ENCODE measurements around the gene MRPS2.
A peak's percentile ranks its signal among the peaks of the same experiment; 100 is the strongest.
"Not testable (repeated sequence)": the region's sequence is repeated elsewhere in the genome, so short reads cannot be mapped to it uniquely, and the experiment has no call there.

MRPS2 gene

GRCh38 chr9:135526089-135526729 lies 25.7 kb downstream of the MRPS2 start:
- in situ Hi-C loops (cut with MboI; ENCODE audit: low pct_unique_long_range_greater_than_20kb, low sequenced_read_pairs, unreplicated experiment): no loop called here
- TF ChIP-seq, protein P1, sequence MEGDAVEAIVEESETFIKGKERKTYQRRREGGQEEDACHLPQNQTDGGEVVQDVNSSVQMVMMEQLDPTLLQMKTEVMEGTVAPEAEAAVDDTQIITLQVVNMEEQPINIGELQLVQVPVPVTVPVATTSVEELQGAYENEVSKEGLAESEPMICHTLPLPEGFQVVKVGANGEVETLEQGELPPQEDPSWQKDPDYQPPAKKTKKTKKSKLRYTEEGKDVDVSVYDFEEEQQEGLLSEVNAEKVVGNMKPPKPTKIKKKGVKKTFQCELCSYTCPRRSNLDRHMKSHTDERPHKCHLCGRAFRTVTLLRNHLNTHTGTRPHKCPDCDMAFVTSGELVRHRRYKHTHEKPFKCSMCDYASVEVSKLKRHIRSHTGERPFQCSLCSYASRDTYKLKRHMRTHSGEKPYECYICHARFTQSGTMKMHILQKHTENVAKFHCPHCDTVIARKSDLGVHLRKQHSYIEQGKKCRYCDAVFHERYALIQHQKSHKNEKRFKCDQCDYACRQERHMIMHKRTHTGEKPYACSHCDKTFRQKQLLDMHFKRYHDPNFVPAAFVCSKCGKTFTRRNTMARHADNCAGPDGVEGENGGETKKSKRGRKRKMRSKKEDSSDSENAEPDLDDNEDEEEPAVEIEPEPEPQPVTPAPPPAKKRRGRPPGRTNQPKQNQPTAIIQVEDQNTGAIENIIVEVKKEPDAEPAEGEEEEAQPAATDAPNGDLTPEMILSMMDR (IDR thresholded peaks at IDR 0.05; ENCODE audit: extremely low read depth, insufficient read depth, missing control alignments): no peak

DNA sequence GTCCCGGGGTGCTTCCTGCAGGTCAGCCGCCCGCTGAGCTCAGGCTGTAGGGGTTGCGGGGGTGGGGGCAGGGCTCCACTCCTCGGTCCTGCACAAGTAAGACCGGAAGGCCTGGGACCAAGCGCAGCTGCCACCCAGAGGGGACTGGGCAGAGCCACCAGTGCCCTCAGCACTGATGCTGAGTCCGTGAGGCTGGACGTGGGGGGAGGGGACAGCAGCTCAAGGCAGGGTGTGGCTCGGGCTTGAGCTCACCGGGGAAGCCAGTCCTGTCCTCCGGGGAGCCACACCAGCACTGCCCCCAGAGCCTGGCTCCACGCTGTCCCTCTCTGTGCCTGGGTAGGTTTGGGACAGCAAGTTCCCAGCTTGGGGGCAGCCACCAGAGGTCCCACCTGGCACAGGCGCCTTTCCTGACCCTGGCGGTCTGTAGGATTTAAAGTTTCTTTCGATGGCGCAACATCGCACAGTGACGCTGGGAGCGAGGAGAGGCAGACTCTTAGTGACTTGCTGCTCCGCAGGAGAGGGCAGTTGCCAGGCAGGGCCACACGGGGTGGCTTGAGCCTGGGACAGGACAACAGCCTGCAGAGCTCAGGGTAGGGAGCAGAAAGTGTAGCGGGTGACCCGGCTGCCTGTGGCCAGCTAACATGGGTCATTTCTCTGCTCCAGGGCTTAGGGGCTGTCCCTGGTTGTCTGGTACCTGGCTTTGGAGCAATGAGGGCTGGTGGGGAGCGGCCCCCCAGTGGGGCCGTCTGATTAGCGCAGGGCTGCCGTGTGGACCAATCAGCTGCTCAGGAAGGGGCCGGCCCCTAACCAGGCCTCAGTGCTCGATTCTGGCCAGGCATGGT lies 26.5 kb downstream of the MRPS2 start:
- TF ChIP-seq, protein P1 (IDR thresholded peaks at IDR 0.05; ENCODE audit: extremely low read depth, insufficient read depth, missing control alignments): no peak
- no peak for DNase-seq (ENCODE audit: low spot score)
- in situ Hi-C loops (cut with MboI; ENCODE audit: low pct_unique_long_range_greater_than_20kb, low sequenced_read_pairs, unreplicated experiment): no loop called here

More at GRCh38 chr9:135526089-135526729, 25.7 kb downstream of the MRPS2 start:
- DNase-seq (ENCODE audit: low spot score): peak; percentile 4

GRCh38 chr9:135528842-135529435 lies 28.5 kb downstream of the MRPS2 start:
- DNase-seq (ENCODE audit: low spot score); in situ Hi-C loops (cut with MboI; ENCODE audit: low pct_unique_long_range_greater_than_20kb, low sequenced_read_pairs, unreplicated experiment): not testable (repeated sequence)

DNA sequence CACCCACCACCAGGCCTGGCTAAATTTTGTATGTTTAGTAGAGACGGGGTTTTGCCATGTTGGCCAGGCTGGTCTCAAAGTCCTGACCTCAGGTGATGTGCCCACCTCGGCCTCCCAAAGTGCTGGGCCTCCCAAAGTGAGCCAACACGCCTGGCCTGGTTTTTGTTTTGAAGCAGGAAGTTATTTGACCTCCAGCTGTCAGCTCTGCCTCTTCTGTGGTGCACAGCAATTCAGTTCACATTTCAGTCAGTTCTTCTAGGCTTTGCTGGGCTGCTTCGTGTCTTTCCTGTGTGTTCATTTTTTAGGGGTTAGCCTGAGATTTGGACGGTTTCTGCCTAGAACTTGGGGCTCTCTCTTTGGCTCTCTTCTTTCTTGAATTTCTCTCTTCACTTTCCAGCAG lies 29.7 kb downstream of the MRPS2 start:
- no peak for DNase-seq (ENCODE audit: low spot score)
- in situ Hi-C loops (cut with MboI; ENCODE audit: low pct_unique_long_range_greater_than_20kb, low sequenced_read_pairs, unreplicated experiment): no loop called here
- TF ChIP-seq, protein P1 (IDR thresholded peaks at IDR 0.05; ENCODE audit: extremely low read depth, insufficient read depth, missing control alignments): no peak

- in situ Hi-C loops (cut with MboI; ENCODE audit: low pct_unique_long_range_greater_than_20kb, low sequenced_read_pairs, unreplicated experiment): no loop called here
- TF ChIP-seq, protein P1 (IDR thresholded peaks at IDR 0.05; ENCODE audit: extremely low read depth, insufficient read depth, missing control alignments): no peak
- DNase-seq (ENCODE audit: low spot score): no peak
These were observed 30.6 kb downstream of the MRPS2 start for GRCh38 chr9:135531096-135531495.

DNA sequence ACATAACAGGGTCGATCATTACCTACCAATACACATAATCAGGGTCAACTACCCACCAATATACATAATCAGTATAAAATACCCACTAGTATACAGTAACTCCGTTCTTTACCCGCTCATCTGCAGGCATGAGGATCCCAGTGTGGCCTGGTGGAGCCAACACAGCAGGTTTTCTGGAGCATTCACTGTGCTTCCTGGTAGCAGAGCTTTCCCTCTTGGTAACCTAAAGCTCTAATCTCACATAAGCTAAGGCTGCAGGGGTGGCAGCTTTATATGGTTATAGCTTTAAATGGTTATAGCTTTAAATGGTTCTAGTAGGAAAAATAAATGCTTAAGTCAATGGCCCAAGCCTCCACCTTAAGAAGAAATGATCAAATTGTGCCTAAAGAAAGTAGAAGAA lies 32.6 kb downstream of the MRPS2 start:
- no peak for DNase-seq (ENCODE audit: low spot score)
- TF ChIP-seq, protein P1 (IDR thresholded peaks at IDR 0.05; ENCODE audit: extremely low read depth, insufficient read depth, missing control alignments): no peak
- in situ Hi-C loops (cut with MboI; ENCODE audit: low pct_unique_long_range_greater_than_20kb, low sequenced_read_pairs, unreplicated experiment): no loop called here

DNA sequence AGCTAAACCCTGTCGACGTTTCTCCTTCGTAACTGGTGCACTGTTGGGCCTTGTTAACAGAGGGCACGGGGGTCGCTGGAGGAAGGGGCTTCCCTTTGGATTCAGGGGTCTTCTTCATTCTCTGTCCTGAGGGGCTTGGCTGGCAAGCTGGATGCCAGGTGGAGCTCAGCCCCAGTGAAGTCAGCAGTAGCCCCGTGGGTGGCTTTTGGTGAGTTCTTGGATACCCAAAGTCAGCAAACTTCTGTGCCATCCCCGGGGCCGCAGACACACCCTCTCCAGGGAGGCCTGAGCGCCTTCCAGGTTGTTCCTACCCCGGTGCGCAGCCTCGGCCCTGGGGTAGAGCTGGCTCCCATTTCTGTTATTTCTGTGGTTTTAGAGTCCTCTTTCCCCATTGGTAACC lies 33.2 kb downstream of the MRPS2 start:
- in situ Hi-C loops (cut with MboI; ENCODE audit: low pct_unique_long_range_greater_than_20kb, low sequenced_read_pairs, unreplicated experiment): no loop called here
- DNase-seq (ENCODE audit: low spot score): no peak
- TF ChIP-seq, protein P1 (IDR thresholded peaks at IDR 0.05; ENCODE audit: extremely low read depth, insufficient read depth, missing control alignments): no peak

DNA sequence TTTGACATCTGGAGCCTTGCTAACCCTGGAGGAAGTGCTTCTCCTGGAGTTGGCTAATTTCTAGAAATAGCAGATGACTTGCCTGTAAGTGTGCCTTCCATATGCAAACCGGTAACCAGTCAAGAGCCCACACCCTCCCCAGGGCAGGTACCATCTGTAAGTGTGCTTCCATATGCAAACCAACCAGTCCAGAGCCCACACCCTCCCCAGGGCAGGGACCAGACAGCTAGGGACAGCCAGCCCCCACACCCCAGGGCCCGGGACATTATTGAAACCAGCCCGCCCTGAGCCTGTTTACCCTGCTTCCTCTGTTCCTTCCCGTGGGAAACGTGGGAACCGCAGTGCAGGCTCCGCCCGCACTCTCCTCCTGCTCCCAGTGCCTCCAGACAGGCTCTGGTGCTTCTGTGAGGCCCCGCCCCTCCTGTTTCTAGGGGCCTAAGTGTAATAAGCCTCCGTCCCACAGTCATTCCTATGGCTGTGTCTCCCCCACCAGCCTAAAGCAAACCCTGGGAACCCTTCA lies 33.8 kb downstream of the MRPS2 start:
- in situ Hi-C loops (cut with MboI; ENCODE audit: low pct_unique_long_range_greater_than_20kb, low sequenced_read_pairs, unreplicated experiment); DNase-seq (ENCODE audit: low spot score): not testable (repeated sequence)

DNA sequence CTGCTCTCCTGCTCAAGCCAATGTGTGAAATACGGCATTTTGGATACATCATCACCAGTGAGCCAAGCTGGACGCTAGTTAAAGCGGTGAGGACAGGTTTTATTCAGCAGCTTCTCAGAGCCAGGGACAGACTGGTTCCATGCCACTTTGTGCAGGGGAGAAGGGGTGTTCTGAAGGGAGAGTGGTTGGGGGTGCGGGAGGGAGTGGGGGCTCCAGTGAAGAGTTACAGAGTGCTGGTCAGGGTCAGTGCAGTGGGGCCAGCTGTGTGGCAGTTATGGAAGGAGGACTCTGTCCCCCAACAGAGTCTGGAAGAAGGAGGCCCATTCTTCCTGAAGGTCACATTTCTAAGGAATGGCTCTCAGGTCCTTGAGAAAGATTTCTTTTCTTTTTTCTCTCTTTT lies 34.3 kb downstream of the MRPS2 start:
- in situ Hi-C loops (cut with MboI; ENCODE audit: low pct_unique_long_range_greater_than_20kb, low sequenced_read_pairs, unreplicated experiment); DNase-seq (ENCODE audit: low spot score): not testable (repeated sequence)

GRCh38 chr9:135535631-135536030 lies 35.1 kb downstream of the MRPS2 start:
- in situ Hi-C loops (cut with MboI; ENCODE audit: low pct_unique_long_range_greater_than_20kb, low sequenced_read_pairs, unreplicated experiment); DNase-seq (ENCODE audit: low spot score): not testable (repeated sequence)

All from GM13977 (cell line).